GM12878 (cell line): Measurements from ENCODE around the gene SUSD6. TPM values are rescaled to one million over a fixed set of nuclear protein-coding genes. Genes with fewer than 3 reads are reported as not detected.

ENCODE experiments used
- ATAC-seq: fragments of 200-7000 bp; cut with Tn5 transposase; 3 replicates; pipeline ENCODE4 v1.9.1; 2020; ENCODE audit warnings: mild to moderate bottlenecking, moderate library complexity
- BruUV-seq: library from RNA; stranded (reverse); fragments of 400-500 nt; replicated peaks from 2 replicates; lab custom pipeline; 2021; lab: Mats Ljungman, UMichigan
- CTCF ChIA-PET: fragments of 300-600 bp; sonication (Branson Sonifier 250); formaldehyde crosslinking; extraction: SDS; loops from one replicate; lab custom pipeline; 2021; ENCODE audit warnings: inconsistent platforms; lab: Yijun Ruan, JAX
- POLR2A ChIA-PET: fragments of 350-600 bp; formaldehyde crosslinking; extraction: SDS; loops from one replicate; lab custom pipeline; 2021; ENCODE audit warnings: inconsistent platforms; lab: Charles Lee
- RAD21 ChIA-PET: fragments of 300-600 bp; sonication (Branson Sonifier 250); formaldehyde crosslinking; loops from one replicate; lab custom pipeline; 2023; ENCODE audit warnings: antibody characterized with exemption; ENCODE audit not compliant: unreplicated experiment; lab: Charles Lee
- SMC1A ChIA-PET: fragments of 300-600 bp; sonication (Branson Sonifier 250); formaldehyde crosslinking; loops from one replicate; lab custom pipeline; 2023; ENCODE audit not compliant: unreplicated experiment, uncharacterized antibody; lab: Charles Lee
- DNase-seq: peaks from one replicate; pipeline ENCODE4 v3.0.0-alpha.2; 2011; ENCODE audit warnings: low read depth, low spot score
- FAIRE-seq: peaks from 3 replicates; lab custom pipeline; 2011; peaks lifted over from hg19 to GRCh38; lab: Jason Lieb, UNC
- H2AFZ ChIP-seq: 2 replicates; pipeline ENCODE4 v1.6.0; 2011; ENCODE audit warnings: low read depth, low read length, control low read depth; ENCODE audit not compliant: control insufficient read depth
- H3K27ac ChIP-seq: 2 replicates; pipeline ENCODE4 v1.5.1; 2011; ENCODE audit warnings: control low read depth; ENCODE audit not compliant: control insufficient read depth, insufficient read depth
- H3K27me3 ChIP-seq, 2 experiments: replicated peaks in 1 of 2; 2 replicates each; pipeline versions ENCODE4 v1.6.0 to v1.6.1; 2011; ENCODE audit warnings: low read length in 1 of 2; ENCODE audit not compliant: control insufficient read depth in 2 of 2, insufficient read depth in 2 of 2
- H3K36me3 ChIP-seq, 2 experiments: 2 replicates each; pipeline ENCODE4 v1.5.1; 2011; ENCODE audit warnings: low read length in 1 of 2; ENCODE audit not compliant: control insufficient read depth in 2 of 2, insufficient read depth in 2 of 2
- H3K4me1 ChIP-seq: 2 replicates; pipeline ENCODE4 v1.6.1; 2011; ENCODE audit warnings: mild to moderate bottlenecking, low read length, moderate library complexity, mixed read lengths; ENCODE audit not compliant: control insufficient read depth, insufficient read depth
- H3K4me2 ChIP-seq: 2 replicates; pipeline ENCODE4 v1.6.0; 2011; ENCODE audit warnings: control low read depth; ENCODE audit not compliant: control insufficient read depth, insufficient read depth
- H3K4me3 ChIP-seq: fragments of 200-600 bp; sonication (generic); 2 replicates; pipeline ENCODE4 v1.5.1; 2016
- H3K79me2 ChIP-seq: 2 replicates; pipeline ENCODE4 v1.6.0; 2011; ENCODE audit warnings: low read length; ENCODE audit not compliant: control insufficient read depth, insufficient read depth
- H3K9ac ChIP-seq: 2 replicates; pipeline ENCODE4 v1.8.0; 2011; ENCODE audit warnings: low read length, control low read depth, mixed read lengths; ENCODE audit not compliant: control insufficient read depth, insufficient read depth
- H3K9me3 ChIP-seq: replicated peaks from 3 replicates; pipeline ENCODE4 v1.5.1; 2011; ENCODE audit warnings: mild to moderate bottlenecking, low read length; ENCODE audit not compliant: control insufficient read depth, insufficient read depth
- H4K20me1 ChIP-seq: 2 replicates; pipeline ENCODE4 v1.6.0; 2011; ENCODE audit not compliant: control insufficient read depth, insufficient read depth
- EED ChIP-seq: sonication (generic); IDR thresholded peaks from 2 replicates; pipeline ENCODE4 v1.6.1; 2016; ENCODE audit warnings: antibody characterized with exemption, low read depth
- IRF4 ChIP-seq: IDR thresholded peaks from 2 replicates; pipeline ENCODE4 v1.6.1; 2011; ENCODE audit warnings: low read depth, low read length
- MXI1 ChIP-seq: fragments of 150-350 bp; IDR thresholded peaks from 2 replicates; pipeline ENCODE4 v1.6.1; 2011; ENCODE audit warnings: low read depth, mild to moderate bottlenecking, inconsistent platforms, low read length, improper control_type of control experiment
- NFYA ChIP-seq: IDR thresholded peaks from 2 replicates; pipeline ENCODE4 v1.6.1; 2011; ENCODE audit warnings: low read depth, mild to moderate bottlenecking, low read length, improper control_type of control experiment, borderline replicate concordance
- NRF1 ChIP-seq: conservative IDR thresholded peaks from 2 replicates; pipeline ENCODE4 v1.6.1; 2011; ENCODE audit warnings: mild to moderate bottlenecking, low read depth, low read length, improper control_type of control experiment
- POLR2A ChIP-seq: IDR thresholded peaks from 2 replicates; pipeline ENCODE4 v1.6.1; 2011; ENCODE audit warnings: low read depth, mild to moderate bottlenecking, low read length
- SP1 ChIP-seq: IDR thresholded peaks from one replicate; pipeline ENCODE4 v1.6.1; 2011; ENCODE audit warnings: low read depth, low read length
- WGBS: methylation state at CpG from one replicate; pipeline ENCODE4 v1.1.6; 2016; ENCODE audit warnings: low lambda C conversion rate; ENCODE audit not compliant: insufficient replicate concordance, insufficient coverage; ENCODE audit errors: missing lambda C conversion rate; 5-methylcytosine and 5-hydroxymethylcytosine counted together
- in situ Hi-C: fragments of 300-500 bp; cut with MboI; formaldehyde crosslinking; loops from 9 replicates; pipeline ENCODE4 v1.14.3; 2018; ENCODE audit warnings: mixed read lengths
- intact Hi-C: fragments of 100-400 bp; cut with micrococcal nuclease; formaldehyde crosslinking; loops from one replicate; pipeline ENCODE4 v1.14.2; 2022; ENCODE audit not compliant: unreplicated experiment
- polyA plus RNA-seq, 11 experiments: library from polyadenylated mRNA; depleted of rRNA in 4 of 11; unstranded in 6 of 11; stranded (reverse) in 5 of 11; fragments of >200 nt; fragmentation: Nextera tagmentation in 4 of 11; fragmentation: Illumina TruSeq in 1 of 11; extraction: Ambion mirVana in 4 of 11; extraction: Trizol in 1 of 11; gene quantifications; 1 replicate in 1 of 11; 2 replicates in 10 of 11; pipeline versions ENCODE4 v1.2.1 to v1.2.3, GENCODE V29; 2011 to 2016; ENCODE audit warnings: inconsistent platforms in 2 of 11, missing spikeins in 2 of 11, low read depth in 1 of 11
- total RNA-seq, 4 experiments: library from RNA; depleted of rRNA in 3 of 4; stranded (reverse); fragments of >200 nt in 3 of 4; fragmentation: Illumina TruSeq in 1 of 4; extraction: Trizol in 1 of 4; gene quantifications; 2 replicates each; pipeline versions ENCODE4 v1.2.1 to v1.2.3, GENCODE V29; 2013 to 2021
- TF ChIP-seq, protein P1 (sequence below): fragments of 150-350 bp; IDR thresholded peaks from 2 replicates; pipeline ENCODE4 v1.6.1; 2016; ENCODE audit warnings: low read depth, low read length
- TF ChIP-seq, protein P2 (sequence below): fragments of 450-650 bp; formaldehyde crosslinking; IDR thresholded peaks from 2 replicates; pipeline ENCODE4 v1.4.0; 2022; ENCODE audit warnings: mild to moderate bottlenecking, moderate library complexity

Gene SUSD6
- total and polyA plus RNA-seq, 10 of the 15 experiments (the other 5 are each of a cell fraction or from before 2014, with no cell fraction given) = 6.6 to 39.8 (median 20.2) TPM

DNA sequence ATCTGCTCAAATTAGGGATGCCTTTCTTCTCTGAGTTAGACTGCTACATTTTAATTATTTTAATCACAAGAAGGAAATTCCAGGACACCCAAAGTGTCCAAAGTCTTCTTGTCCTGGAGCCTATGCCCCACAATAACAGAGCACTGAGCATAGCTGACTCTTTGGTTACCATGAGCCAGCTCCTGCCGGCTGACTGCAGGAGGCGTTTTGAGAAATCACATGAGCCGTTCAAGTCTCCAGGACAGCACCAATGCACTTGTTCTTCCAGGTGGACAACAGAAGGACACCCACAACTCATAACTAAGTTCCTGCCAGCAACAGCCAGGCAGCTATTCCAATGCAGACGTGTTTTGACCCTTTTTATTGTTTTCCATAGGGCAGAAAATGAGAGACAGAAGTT is 109.5 kb downstream of the SUSD6 start (continued):
- TF ChIP-seq, protein P1, sequence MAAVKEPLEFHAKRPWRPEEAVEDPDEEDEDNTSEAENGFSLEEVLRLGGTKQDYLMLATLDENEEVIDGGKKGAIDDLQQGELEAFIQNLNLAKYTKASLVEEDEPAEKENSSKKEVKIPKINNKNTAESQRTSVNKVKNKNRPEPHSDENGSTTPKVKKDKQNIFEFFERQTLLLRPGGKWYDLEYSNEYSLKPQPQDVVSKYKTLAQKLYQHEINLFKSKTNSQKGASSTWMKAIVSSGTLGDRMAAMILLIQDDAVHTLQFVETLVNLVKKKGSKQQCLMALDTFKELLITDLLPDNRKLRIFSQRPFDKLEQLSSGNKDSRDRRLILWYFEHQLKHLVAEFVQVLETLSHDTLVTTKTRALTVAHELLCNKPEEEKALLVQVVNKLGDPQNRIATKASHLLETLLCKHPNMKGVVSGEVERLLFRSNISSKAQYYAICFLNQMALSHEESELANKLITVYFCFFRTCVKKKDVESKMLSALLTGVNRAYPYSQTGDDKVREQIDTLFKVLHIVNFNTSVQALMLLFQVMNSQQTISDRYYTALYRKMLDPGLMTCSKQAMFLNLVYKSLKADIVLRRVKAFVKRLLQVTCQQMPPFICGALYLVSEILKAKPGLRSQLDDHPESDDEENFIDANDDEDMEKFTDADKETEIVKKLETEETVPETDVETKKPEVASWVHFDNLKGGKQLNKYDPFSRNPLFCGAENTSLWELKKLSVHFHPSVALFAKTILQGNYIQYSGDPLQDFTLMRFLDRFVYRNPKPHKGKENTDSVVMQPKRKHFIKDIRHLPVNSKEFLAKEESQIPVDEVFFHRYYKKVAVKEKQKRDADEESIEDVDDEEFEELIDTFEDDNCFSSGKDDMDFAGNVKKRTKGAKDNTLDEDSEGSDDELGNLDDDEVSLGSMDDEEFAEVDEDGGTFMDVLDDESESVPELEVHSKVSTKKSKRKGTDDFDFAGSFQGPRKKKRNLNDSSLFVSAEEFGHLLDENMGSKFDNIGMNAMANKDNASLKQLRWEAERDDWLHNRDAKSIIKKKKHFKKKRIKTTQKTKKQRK = no peak
- TF ChIP-seq EED (no peak), SP1 (no peak), NRF1 (no peak)

DNA sequence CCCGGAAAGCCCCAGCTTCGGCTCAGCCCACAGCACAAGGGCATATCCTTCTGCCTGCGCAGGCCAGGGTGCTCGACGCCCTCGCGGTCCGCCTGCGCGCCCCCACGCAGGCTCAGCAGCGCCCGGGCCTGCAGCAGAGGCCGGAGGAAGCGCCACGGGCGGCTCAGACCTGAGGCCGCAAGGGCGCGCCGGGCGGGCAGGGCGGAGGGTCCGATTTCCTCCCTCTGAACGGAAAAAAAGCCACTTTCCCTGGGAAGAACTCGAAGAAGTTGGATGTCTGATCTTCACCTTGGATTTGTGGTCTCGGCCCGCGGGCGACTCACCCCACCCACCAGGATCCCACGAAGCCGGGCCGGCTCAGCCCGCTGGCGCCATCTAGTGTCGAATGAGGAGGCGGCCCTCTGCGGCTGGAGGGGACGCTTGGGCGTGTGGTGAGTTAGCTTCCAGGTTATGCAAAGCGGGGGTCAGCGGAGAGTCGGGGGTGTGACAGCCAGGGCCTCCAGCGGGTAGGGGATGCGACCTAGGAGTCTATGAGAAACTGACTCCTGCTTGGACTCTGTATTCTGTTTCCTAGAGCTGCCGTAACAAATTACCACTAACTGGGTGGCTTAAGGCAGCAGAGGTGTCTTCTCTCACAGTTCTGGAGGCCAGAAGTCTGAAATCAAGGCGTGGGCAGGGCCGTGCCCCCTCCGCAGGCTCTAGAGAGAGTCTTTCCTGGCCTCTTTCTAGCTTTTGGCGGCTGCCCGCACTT is 115.5 kb downstream of the SUSD6 start:
- H4K20me1 ChIP-seq = no peaks in the 10 kb centered on the region
- no TSS peak for BruUV-seq
- WGBS = 2% methylated on average over 50 of the region's 51 CpGs
- ChIA-PET POLR2A (no interaction called here), SMC1A (interaction anchor here (0.5 to 7.8 kb wide), 11 partner anchors 15 to 485 kb away, joined by 3 to 85 read pairs (median 4); no protein-coding TSS in a partner anchor), CTCF (interaction anchor here (0.6 to 5.7 kb wide), 19 partner anchors 9 to 384 kb away, joined by 3 to 90 read pairs (median 4); partner anchors contain the start of gene CCDC177), RAD21 (interaction anchor here (0.6 to 2.4 kb wide), 15 partner anchors 13 to 142 kb away, joined by 3 to 38 read pairs (median 3); partner anchors contain the start of gene SUSD6)
- no peak overlapping the region for H3K27ac ChIP-seq
- H2AFZ ChIP-seq = peak overlapping the region; percentile 68
- no peaks in the 10 kb centered on the region for H3K36me3 ChIP-seq
- peak; percentile 97 for ATAC-seq
- H3K27me3 ChIP-seq = no peaks in the 10 kb centered on the region
- H3K4me3 ChIP-seq = peak overlapping the region; percentile 58; the same call in 1 of the 2 replicates
- no peaks in the 10 kb centered on the region for H3K79me2 ChIP-seq
- peak; percentile 93 for FAIRE-seq
- peak overlapping the region; percentile 68 for H3K4me2 ChIP-seq
- intact Hi-C loops = loop anchor here (1.0 kb wide), 2 partner anchors 124 to 142 kb away; no protein-coding TSS in a partner anchor
- peaks cover 4% of the 10 kb centered on the region; the same call in 1 of the 2 replicates for H3K4me1 ChIP-seq
- in situ Hi-C loops = loop anchor here (5.0 to 25.0 kb wide), 3 partner anchors 120 to 490 kb away; no protein-coding TSS in a partner anchor
- DNase-seq = peak; percentile 19
- no peaks in the 10 kb centered on the region for H3K9me3 ChIP-seq
- H3K9ac ChIP-seq = peak overlapping the region; percentile 47; the same call in 1 of the 2 replicates
- no peak for TF ChIP-seq POLR2A
- TF ChIP-seq MXI1 = 0 out of 2 replicates have a peak, but pooled peaks have one; percentile 24
- TF ChIP-seq, protein P2, sequence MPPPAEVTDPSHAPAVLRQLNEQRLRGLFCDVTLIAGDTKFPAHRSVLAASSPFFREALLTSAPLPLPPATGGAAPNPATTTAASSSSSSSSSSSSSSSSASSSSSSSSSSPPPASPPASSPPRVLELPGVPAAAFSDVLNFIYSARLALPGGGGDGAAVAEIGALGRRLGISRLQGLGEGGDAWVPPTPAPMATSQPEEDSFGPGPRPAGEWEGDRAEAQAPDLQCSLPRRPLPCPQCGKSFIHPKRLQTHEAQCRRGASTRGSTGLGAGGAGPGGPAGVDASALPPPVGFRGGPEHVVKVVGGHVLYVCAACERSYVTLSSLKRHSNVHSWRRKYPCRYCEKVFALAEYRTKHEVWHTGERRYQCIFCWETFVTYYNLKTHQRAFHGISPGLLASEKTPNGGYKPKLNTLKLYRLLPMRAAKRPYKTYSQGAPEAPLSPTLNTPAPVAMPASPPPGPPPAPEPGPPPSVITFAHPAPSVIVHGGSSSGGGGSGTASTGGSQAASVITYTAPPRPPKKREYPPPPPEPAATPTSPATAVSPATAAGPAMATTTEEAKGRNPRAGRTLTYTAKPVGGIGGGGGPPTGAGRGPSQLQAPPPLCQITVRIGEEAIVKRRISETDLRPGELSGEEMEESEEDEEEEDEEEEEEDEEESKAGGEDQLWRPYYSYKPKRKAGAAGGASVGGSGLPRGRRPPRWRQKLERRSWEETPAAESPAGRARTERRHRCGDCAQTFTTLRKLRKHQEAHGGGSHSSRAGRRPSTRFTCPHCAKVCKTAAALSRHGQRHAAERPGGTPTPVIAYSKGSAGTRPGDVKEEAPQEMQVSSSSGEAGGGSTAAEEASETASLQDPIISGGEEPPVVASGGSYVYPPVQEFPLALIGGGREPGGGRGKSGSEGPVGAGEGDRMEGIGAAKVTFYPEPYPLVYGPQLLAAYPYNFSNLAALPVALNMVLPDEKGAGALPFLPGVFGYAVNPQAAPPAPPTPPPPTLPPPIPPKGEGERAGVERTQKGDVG (CRISPR knock-in tag) = no peak
- TF ChIP-seq IRF4 = 0 out of 2 replicates have a peak, but pooled peaks have one; percentile 11
- no peak for TF ChIP-seq NFYA
